Colonic mucosa (tissue), 4 donors: ENCODE data around the gene SPTB. TPM values are rescaled to one million over a fixed set of nuclear protein-coding genes. Genes with fewer than 3 reads are reported as not detected.

ENCODE experiments used
- DNase-seq: peaks from one replicate; pipeline ENCODE4 v3.0.0-alpha.2; 2020
- H3K27ac ChIP-seq: fragments of 200-600 bp; one replicate; pipeline ENCODE4 v1.8.0; 2021
- H3K27me3 ChIP-seq: fragments of 200-600 bp; one replicate; pipeline ENCODE4 v1.8.0; 2021
- H3K36me3 ChIP-seq: fragments of 200-600 bp; one replicate; pipeline ENCODE4 v1.8.0; 2021
- H3K4me1 ChIP-seq: fragments of 200-600 bp; one replicate; pipeline ENCODE4 v1.8.0; 2021; ENCODE audit warnings: mild to moderate bottlenecking
- H3K4me3 ChIP-seq: fragments of 200-600 bp; one replicate; pipeline ENCODE4 v1.8.0; 2021
- H3K9ac ChIP-seq, 2 donors: one replicate each; pipeline ENCODE4 v1.7.0; 2013; ENCODE audit warnings: control low read depth in 2 of 2, low read depth in 2 of 2, low read length in 2 of 2
- H3K9me3 ChIP-seq: fragments of 200-600 bp; one replicate; pipeline ENCODE4 v1.8.0; 2021
- CTCF ChIP-seq: fragments of 200-600 bp; IDR thresholded peaks from one replicate; pipeline ENCODE4 v1.8.0; 2022; ENCODE audit warnings: antibody characterized with exemption, mild to moderate bottlenecking
- intact Hi-C: fragments of 100-400 bp; cut with DNase I; formaldehyde crosslinking; loops from one replicate; pipeline ENCODE4 v1.14.1; 2022
- total RNA-seq, 2 donors: library from RNA; stranded (reverse); fragmentation: NEBNext Ultra II Directional in 1 of 2; extraction: Animal tissue kit (Norgen Biotek cat#: 25700) in 1 of 2; gene quantifications; one replicate each; pipeline ENCODE4 v1.2.1, GENCODE V29; 2021
- donor health status: healthy.
- donor health status: DM: no; HTN: no; CAD: no.
- donor health status: DM: no; HTN: no; CAD: no.

The SPTB gene
- total RNA-seq, 2 donors from 2014 or later: 0.42 to 0.52 TPM

GRCh38 chr14:64704143-64704742, 175.5 kb downstream of the SPTB start, which contains the start of gene PLEKHG3:
Gene PLEKHG3 (plus strand): TSS chr14:64704424. CDS start chr14:64727632, 23,208 bp downstream.
- intact Hi-C loops: no loop called here
- Histone ChIP-seq H3K9ac (peak within 1 kb of the TSS; percentile 86 to 95), H3K27me3 (no peaks in the 10 kb centered on the region), H3K4me3 (peak within 1 kb of the TSS; percentile 69), H3K36me3 (no peaks in the 10 kb centered on the region), H3K27ac (peak within 1 kb of the TSS; percentile 84), H3K9me3 (no peaks in the 10 kb centered on the region), H3K4me1 (peaks cover 15% of the 10 kb centered on the region)
- no peak for TF ChIP-seq CTCF
- peak; percentile 89 for DNase-seq

GRCh38 chr14:64703395-64704142, 176.1 kb downstream of the SPTB start:
- DNase-seq: no peak
- peaks cover 17% of the 10 kb centered on the region for H3K4me1 ChIP-seq
- H3K27me3 ChIP-seq: no peaks in the 10 kb centered on the region
- peak overlapping the region; percentile 64 to 91 for H3K9ac ChIP-seq
- intact Hi-C loops: no loop called here
- no peak for TF ChIP-seq CTCF
- no peaks in the 10 kb centered on the region for H3K9me3 ChIP-seq
- peak overlapping the region; percentile 84 for H3K27ac ChIP-seq
- H3K4me3 ChIP-seq: peak overlapping the region; percentile 69
- no peaks in the 10 kb centered on the region for H3K36me3 ChIP-seq

- peak; percentile 89 for DNase-seq
- TF ChIP-seq CTCF: no peak
- H3K4me3 ChIP-seq: peak overlapping the region; percentile 69
Measured at GRCh38 chr14:64702493-64703394, 177.0 kb downstream of the SPTB start.

GRCh38 chr14:64701660-64702059, 178.0 kb downstream of the SPTB start:
- H3K9ac ChIP-seq: no peak overlapping the region
- peaks cover 23% of the 10 kb centered on the region for H3K4me1 ChIP-seq

More at GRCh38 chr14:64702493-64703394, 177.0 kb downstream of the SPTB start:
- intact Hi-C loops: no loop called here
- peak overlapping the region; percentile 26 to 91 for H3K9ac ChIP-seq
- H3K27ac ChIP-seq: peak overlapping the region; percentile 84
- peaks cover 25% of the 10 kb centered on the region for H3K4me1 ChIP-seq
- H3K9me3 ChIP-seq: no peaks in the 10 kb centered on the region
- no peaks in the 10 kb centered on the region for H3K27me3 ChIP-seq
- no peaks in the 10 kb centered on the region for H3K36me3 ChIP-seq

More at GRCh38 chr14:64701660-64702059, 178.0 kb downstream of the SPTB start:
- no peak overlapping the region for H3K4me3 ChIP-seq
- H3K36me3 ChIP-seq: no peaks in the 10 kb centered on the region
- intact Hi-C loops: no loop called here
- TF ChIP-seq CTCF: no peak
- no peaks in the 10 kb centered on the region for H3K9me3 ChIP-seq
- DNase-seq: no peak
- no peaks in the 10 kb centered on the region for H3K27me3 ChIP-seq
- H3K27ac ChIP-seq: no peak overlapping the region
